GM18526 (cell line): ENCODE data around the gene REEP1.

Experiments
- POLR2A ChIP-seq: IDR thresholded peaks from 3 replicates; pipeline ENCODE4 v1.6.1; 2011; ENCODE audit not compliant: insufficient read length; ENCODE audit errors: extremely low read depth

REEP1 gene

GRCh38 chr2:86194751-86195054 is 142.7 kb downstream of the REEP1 start:
- TF ChIP-seq POLR2A = no peak

GRCh38 chr2:86193901-86194567 is 143.4 kb downstream of the REEP1 start:
- no peak for TF ChIP-seq POLR2A

- TF ChIP-seq POLR2A = no peak
These were observed 147.5 kb downstream of the REEP1 start for GRCh38 chr2:86189782-86190416.

GRCh38 chr2:86186431-86186830 is 151.0 kb downstream of the REEP1 start:
- TF ChIP-seq POLR2A = no peak

- no peak for TF ChIP-seq POLR2A
These were observed 151.8 kb downstream of the REEP1 start for GRCh38 chr2:86185517-86186212.

- no peak for TF ChIP-seq POLR2A
These were observed 160.8 kb downstream of the REEP1 start for GRCh38 chr2:86176597-86176996.

GRCh38 chr2:86175828-86176227 is 161.6 kb downstream of the REEP1 start:
- no peak for TF ChIP-seq POLR2A

- TF ChIP-seq POLR2A = no peak
These were observed 163.0 kb downstream of the REEP1 start for GRCh38 chr2:86174445-86174844.

GRCh38 chr2:86172610-86173009 is 164.8 kb downstream of the REEP1 start:
- TF ChIP-seq POLR2A = no peak

- no peak for TF ChIP-seq POLR2A
These were observed 166.1 kb downstream of the REEP1 start for GRCh38 chr2:86171295-86171694.

GRCh38 chr2:86170449-86170848 is 167.0 kb downstream of the REEP1 start:
- TF ChIP-seq POLR2A = no peak
